GM21576 (cell line): ENCODE measurements around the gene PIGH.
"Not testable (repeated sequence)": the region's sequence is repeated elsewhere in the genome, so short reads cannot be mapped to it uniquely, and the experiment has no call there.

Experiments
- ATAC-seq: cut with Tn5 transposase; IDR thresholded peaks from one replicate; pipeline ENCODE4 v1.9.1; 2021; ENCODE audit warnings: mild to moderate bottlenecking, moderate library complexity; ENCODE audit not compliant: unreplicated experiment

Gene PIGH

GRCh38 chr14:67610491-67610890 is 10.4 kb upstream of the PIGH start:
- ATAC-seq, result no peak

GRCh38 chr14:67609642-67610310 is 9.7 kb upstream of the PIGH start:
- ATAC-seq, result no peak

GRCh38 chr14:67607646-67608045 is 7.6 kb upstream of the PIGH start:
- ATAC-seq, result no peak

- ATAC-seq, result peak; percentile 66
Measured at GRCh38 chr14:67602995-67603545, 3.0 kb upstream of the PIGH start.

- no peak for ATAC-seq
Measured at GRCh38 chr14:67602076-67602475, 2.0 kb upstream of the PIGH start.

GRCh38 chr14:67600562-67600974 is 500 bp upstream of the PIGH start:
- ATAC-seq, result not testable (repeated sequence)

- no peak for ATAC-seq
Measured at GRCh38 chr14:67595392-67595791, 4.7 kb downstream of the PIGH start.

- not testable (repeated sequence) for ATAC-seq
Measured at GRCh38 chr14:67593650-67594049, 6.4 kb downstream of the PIGH start.

- ATAC-seq, result no peak
Measured at GRCh38 chr14:67589204-67589770, 10.8 kb downstream of the PIGH start.

- no peak for ATAC-seq
Measured at GRCh38 chr14:67586369-67586768, 13.7 kb downstream of the PIGH start.

GRCh38 chr14:67584978-67585377 is 15.1 kb downstream of the PIGH start:
- no peak for ATAC-seq

- no peak for ATAC-seq
Measured at GRCh38 chr14:67583711-67584644, 16.1 kb downstream of the PIGH start.

- ATAC-seq, result no peak
Measured at GRCh38 chr14:67582061-67582460, 18.0 kb downstream of the PIGH start.

GRCh38 chr14:67581643-67582042 is 18.4 kb downstream of the PIGH start:
- ATAC-seq, result no peak

- ATAC-seq, result no peak
Measured at GRCh38 chr14:67580336-67581171, 19.5 kb downstream of the PIGH start.

- no peak for ATAC-seq
Measured at GRCh38 chr14:67579636-67580035, 20.4 kb downstream of the PIGH start.

GRCh38 chr14:67579040-67579439 is 21.0 kb downstream of the PIGH start:
- no peak for ATAC-seq

- ATAC-seq, result no peak
Measured at GRCh38 chr14:67577909-67578749, 21.9 kb downstream of the PIGH start.

GRCh38 chr14:67577181-67577808 is 22.8 kb downstream of the PIGH start:
- no peak for ATAC-seq
